HepG2 (cell line): ENCODE measurements around the gene LRIF1. TPM values are rescaled to one million over a fixed set of nuclear protein-coding genes. Genes with fewer than 3 reads are reported as not detected.

ENCODE experiments used
- ARHGAP35 ChIP-seq: sonication (generic); formaldehyde crosslinking; IDR thresholded peaks from 2 replicates; pipeline ENCODE4 v1.9.0; 2022; ENCODE audit warnings: mild to moderate bottlenecking, inconsistent platforms, moderate library complexity, missing genetic modification reagents, borderline replicate concordance
- CBX5 ChIP-seq: sonication (generic); formaldehyde crosslinking; IDR thresholded peaks from 2 replicates; pipeline ENCODE4 v1.4.0; 2020; ENCODE audit warnings: missing genetic modification reagents, borderline replicate concordance
- EHMT2 ChIP-seq: fragments of 200-600 bp; sonication (generic); IDR thresholded peaks from 2 replicates; pipeline ENCODE4 v1.7.0; 2017; ENCODE audit warnings: antibody characterized with exemption, low read depth, low read length, borderline replicate concordance
- FUBP1 ChIP-seq: sonication (generic); formaldehyde crosslinking; IDR thresholded peaks from 2 replicates; pipeline ENCODE4 v1.5.1; 2020; ENCODE audit warnings: missing genetic modification reagents, mild to moderate bottlenecking, borderline replicate concordance
- HCFC1 ChIP-seq: fragments of 150-350 bp; IDR thresholded peaks from 2 replicates; pipeline ENCODE4 v1.6.1; 2014; ENCODE audit warnings: low read depth, low read length
- HOXD1 ChIP-seq: sonication (generic); formaldehyde crosslinking; IDR thresholded peaks from 2 replicates; pipeline ENCODE4 v1.5.0; 2020; ENCODE audit warnings: missing genetic modification reagents
- ISX ChIP-seq: sonication (generic); formaldehyde crosslinking; conservative IDR thresholded peaks from 2 replicates; pipeline ENCODE4 v1.5.0; 2020; ENCODE audit warnings: missing genetic modification reagents
- KAT2B ChIP-seq: fragments of 150-350 bp; IDR thresholded peaks from 2 replicates; pipeline ENCODE4 v1.6.1; 2014; ENCODE audit warnings: low read depth, low read length, borderline replicate concordance
- LBX2 ChIP-seq: sonication (generic); formaldehyde crosslinking; IDR thresholded peaks from 2 replicates; pipeline ENCODE4 v1.5.0; 2020; ENCODE audit warnings: missing genetic modification reagents, mild to moderate bottlenecking, borderline replicate concordance
- MIER2 ChIP-seq: IDR thresholded peaks from 2 replicates; pipeline ENCODE4 v1.6.1; 2016; ENCODE audit warnings: missing biosample characterization, missing genetic modification reagents
- MXD4 ChIP-seq: IDR thresholded peaks from 2 replicates; pipeline ENCODE4 v1.6.1; 2016; ENCODE audit warnings: mild to moderate bottlenecking, missing biosample characterization, missing genetic modification reagents
- PBX3 ChIP-seq: sonication (generic); formaldehyde crosslinking; IDR thresholded peaks from 2 replicates; pipeline ENCODE4 v1.8.1; 2023; ENCODE audit warnings: missing genetic modification reagents, inconsistent platforms, borderline replicate concordance
- RBFOX2 ChIP-seq: fragments of 200-400 bp; formaldehyde crosslinking; IDR thresholded peaks from 2 replicates; pipeline ENCODE4 v1.6.1; 2017; ENCODE audit warnings: low read depth, mild to moderate bottlenecking, low read length
- RFXANK ChIP-seq: IDR thresholded peaks from 2 replicates; pipeline ENCODE4 v1.6.1; 2016
- SKIL ChIP-seq: sonication (generic); formaldehyde crosslinking; IDR thresholded peaks from 2 replicates; pipeline ENCODE4 v1.8.0; 2022; ENCODE audit warnings: missing genetic modification reagents, mild to moderate bottlenecking, moderate library complexity, borderline replicate concordance
- SMAD1 ChIP-seq: sonication (generic); formaldehyde crosslinking; IDR thresholded peaks from 2 replicates; pipeline ENCODE4 v1.4.0; 2020; ENCODE audit warnings: missing genetic modification reagents, low read depth, mild to moderate bottlenecking, borderline replicate concordance
- SNAPC2 ChIP-seq: sonication (generic); formaldehyde crosslinking; IDR thresholded peaks from 2 replicates; pipeline ENCODE4 v1.8.1; 2022; ENCODE audit warnings: mild to moderate bottlenecking, missing genetic modification reagents
- ZBTB37 ChIP-seq: sonication (generic); formaldehyde crosslinking; IDR thresholded peaks from 2 replicates; pipeline ENCODE4 v1.4.0; 2020; ENCODE audit warnings: mild to moderate bottlenecking, missing genetic modification reagents
- ZKSCAN5 ChIP-seq: sonication (generic); formaldehyde crosslinking; IDR thresholded peaks from 2 replicates; pipeline ENCODE4 v1.5.1; 2020; ENCODE audit warnings: mild to moderate bottlenecking, missing genetic modification reagents
- ZMAT3 ChIP-seq: sonication (generic); formaldehyde crosslinking; conservative IDR thresholded peaks from 2 replicates; pipeline ENCODE4 v1.7.0; 2021; ENCODE audit warnings: missing genetic modification reagents
- ZNF589 ChIP-seq: sonication (generic); formaldehyde crosslinking; conservative IDR thresholded peaks from 2 replicates; pipeline ENCODE4 v1.8.0; 2022; ENCODE audit warnings: mild to moderate bottlenecking, moderate library complexity, missing genetic modification reagents
- polyA plus RNA-seq, 8 experiments: library from polyadenylated mRNA; depleted of rRNA in 3 of 8; stranded (reverse) in 7 of 8; unstranded in 1 of 8; fragments of >200 nt; fragmentation: Illumina TruSeq in 4 of 8; extraction: Trizol in 4 of 8; gene quantifications; 2 replicates each; pipeline versions ENCODE4 v1.2.1 to v1.2.3, GENCODE V29; 2011 to 2016; ENCODE audit warnings: low read depth in 4 of 8, missing spikeins in 1 of 8, mixed read lengths in 1 of 8; ENCODE audit not compliant: insufficient read depth in 1 of 8
- total RNA-seq, 5 experiments: library from RNA; depleted of rRNA; stranded (reverse); fragments of >200 nt; fragmentation: Illumina TruSeq; extraction: Trizol; gene quantifications; 2 replicates each; pipeline ENCODE4 v1.2.3, GENCODE V29; 2016; ENCODE audit warnings: low read depth in 1 of 5

Gene LRIF1
- total and polyA plus RNA-seq, 2 of the 13 experiments (the other 11 are each of a cell fraction or from before 2014, with no cell fraction given) = 18.4 to 42.4 TPM

GRCh38 chr1:110963691-110964454, at the start of gene LRIF1 (continued):
- TF ChIP-seq ZMAT3 = peak; percentile 50
- TF ChIP-seq SKIL (CRISPR knock-in tag) = no peak
- TF ChIP-seq RBFOX2 = peak; percentile 93
- TF ChIP-seq KAT2B = no peak
- no peak for TF ChIP-seq ZKSCAN5 (CRISPR knock-in tag)
- TF ChIP-seq ARHGAP35 (CRISPR knock-in tag) = peak; percentile 84
- no peak for TF ChIP-seq ISX (CRISPR knock-in tag)
- TF ChIP-seq PBX3 = 0 out of 2 replicates have a peak, but pooled peaks have one; percentile 44
- no peak for TF ChIP-seq LBX2 (CRISPR knock-in tag)
- no peak for TF ChIP-seq ZNF589
- TF ChIP-seq SNAPC2 (CRISPR knock-in tag) = no peak
- TF ChIP-seq RFXANK (CRISPR knock-in tag) = no peak
- peak; percentile 76; the same call in 1 of the 2 replicates for TF ChIP-seq SMAD1 (CRISPR knock-in tag)
- TF ChIP-seq HOXD1 = no peak
- peak; percentile 48; the same call in 1 of the 2 replicates for TF ChIP-seq MXD4
- no peak for TF ChIP-seq ZBTB37 (CRISPR knock-in tag)
- peak; percentile 91; the same call in 1 of the 2 replicates for TF ChIP-seq EHMT2
- no peak for TF ChIP-seq HCFC1
- peak; percentile 97; the same call in 1 of the 2 replicates for TF ChIP-seq CBX5
- no peak for TF ChIP-seq FUBP1 (CRISPR knock-in tag)
- TF ChIP-seq MIER2 = peak; percentile 54; the same call in 1 of the 2 replicates
